DOHH2 (cell line): ENCODE data around the gene KRTAP16-1.

Experiments used
- CTCF ChIP-seq: fragments of 200-600 bp; sonication (generic); IDR thresholded peaks from one replicate; pipeline ENCODE4 v1.5.1; 2014; ENCODE audit warnings: antibody characterized with exemption, mild to moderate bottlenecking, low read depth, low read length; ENCODE audit not compliant: poor library complexity, severe bottlenecking
- EZH2phosphoT487 ChIP-seq: fragments of 200-600 bp; sonication (generic); IDR thresholded peaks from 2 replicates; pipeline ENCODE4 v1.6.1; 2017; ENCODE audit warnings: borderline replicate concordance, mild to moderate bottlenecking, antibody characterized with exemption, low read length, moderate library complexity, mixed read lengths

DNA sequence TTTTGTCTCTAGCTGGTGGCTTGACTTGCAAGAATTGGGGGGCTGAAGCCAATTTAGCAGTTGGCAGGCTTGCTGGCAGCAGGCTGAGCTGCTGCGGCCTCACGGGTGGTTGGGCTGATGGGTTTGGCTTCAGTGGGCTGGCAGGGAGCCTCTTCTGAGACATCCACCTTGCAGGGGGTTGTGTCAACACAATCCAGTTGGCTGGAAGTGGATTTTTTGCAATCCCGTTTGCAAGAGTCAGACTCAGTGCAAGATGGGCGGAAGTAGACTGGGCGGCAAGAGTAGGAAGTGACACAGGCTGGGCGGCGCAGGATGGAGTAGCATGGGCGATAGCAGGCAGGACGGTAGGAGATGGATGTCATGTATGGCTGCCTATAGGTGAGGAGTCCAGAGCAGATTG is 1.5 kb downstream of the KRTAP16-1 start:
- no peak for TF ChIP-seq CTCF
- TF ChIP-seq EZH2phosphoT487, result no peak
